Smooth muscle cell (in vitro differentiated cells): Measurements from ENCODE around the gene OR2D3. TPM values are rescaled to one million over a fixed set of nuclear protein-coding genes. Genes with fewer than 3 reads are reported as not detected.

Experiments used
- DNase-seq: peaks from one replicate; lab custom pipeline; 2025; ENCODE audit not compliant: unreplicated experiment; lab: John Stamatoyannopoulos, UW
- H2AFZ ChIP-seq: fragments of 200-600 bp; sonication (generic); 2 replicates; pipeline ENCODE4 v1.6.0; 2016; ENCODE audit warnings: antibody characterized with exemption, low read depth, mild to moderate bottlenecking
- H3F3A ChIP-seq: fragments of 200-600 bp; sonication (generic); 2 replicates; pipeline ENCODE4 v1.6.0; 2017; ENCODE audit warnings: antibody characterized with exemption, low read depth
- H3K27ac ChIP-seq: fragments of 200-600 bp; sonication (generic); 2 replicates; pipeline ENCODE4 v1.5.1; 2016; ENCODE audit warnings: low read depth, mild to moderate bottlenecking
- H3K27me3 ChIP-seq: fragments of 200-600 bp; sonication (generic); 2 replicates; pipeline ENCODE4 v1.6.1; 2016; ENCODE audit warnings: low read depth, mild to moderate bottlenecking
- H3K36me3 ChIP-seq: fragments of 200-600 bp; sonication (generic); 2 replicates; pipeline ENCODE4 v1.5.1; 2016; ENCODE audit warnings: low read depth
- H3K4me1 ChIP-seq: fragments of 200-600 bp; sonication (generic); 2 replicates; pipeline ENCODE4 v1.5.1; 2016; ENCODE audit warnings: low read depth
- H3K4me2 ChIP-seq: fragments of 200-600 bp; sonication (generic); 2 replicates; pipeline ENCODE4 v1.6.0; 2016; ENCODE audit warnings: mild to moderate bottlenecking
- H3K4me3 ChIP-seq: fragments of 200-600 bp; sonication (generic); 2 replicates; pipeline ENCODE4 v1.5.1; 2016; ENCODE audit warnings: mild to moderate bottlenecking
- H3K79me2 ChIP-seq: fragments of 200-600 bp; sonication (generic); 2 replicates; pipeline ENCODE4 v1.6.0; 2016; ENCODE audit warnings: low read depth, mild to moderate bottlenecking
- H3K9ac ChIP-seq: fragments of 200-600 bp; sonication (generic); 2 replicates; pipeline ENCODE4 v1.6.0; 2016; ENCODE audit warnings: low read depth
- H3K9me3 ChIP-seq: fragments of 200-600 bp; sonication (generic); replicated peaks from 2 replicates; pipeline ENCODE4 v1.5.1; 2016; ENCODE audit warnings: low read depth
- H4K20me1 ChIP-seq: fragments of 200-600 bp; sonication (generic); 2 replicates; pipeline ENCODE4 v1.6.0; 2016; ENCODE audit warnings: low read depth
- whole genome bisulfite sequencing: methylation state at CpG from one replicate; pipeline ENCODE4 v1.1.7; 2016; ENCODE audit warnings: low lambda C conversion rate; 5-methylcytosine and 5-hydroxymethylcytosine counted together
- polyA plus RNA-seq: library from polyadenylated mRNA; unstranded; fragments of >200 nt; fragmentation: Nextera tagmentation; extraction: Ambion mirVana; gene quantifications from 2 replicates; pipeline ENCODE4 v1.2.1, GENCODE V29; 2016
- total RNA-seq: library from RNA; depleted of rRNA; stranded (reverse); fragments of >200 nt; gene quantifications from 2 replicates; pipeline ENCODE4 v1.2.3, GENCODE V29; 2014
- TF ChIP-seq, protein P1 (sequence below): fragments of 200-600 bp; sonication (generic); IDR thresholded peaks from 2 replicates; pipeline ENCODE4 v1.5.1; 2017; ENCODE audit warnings: borderline replicate concordance, mild to moderate bottlenecking, antibody characterized with exemption; ENCODE audit not compliant: insufficient read depth, poor library complexity, severe bottlenecking

The OR2D3 gene, protein sequence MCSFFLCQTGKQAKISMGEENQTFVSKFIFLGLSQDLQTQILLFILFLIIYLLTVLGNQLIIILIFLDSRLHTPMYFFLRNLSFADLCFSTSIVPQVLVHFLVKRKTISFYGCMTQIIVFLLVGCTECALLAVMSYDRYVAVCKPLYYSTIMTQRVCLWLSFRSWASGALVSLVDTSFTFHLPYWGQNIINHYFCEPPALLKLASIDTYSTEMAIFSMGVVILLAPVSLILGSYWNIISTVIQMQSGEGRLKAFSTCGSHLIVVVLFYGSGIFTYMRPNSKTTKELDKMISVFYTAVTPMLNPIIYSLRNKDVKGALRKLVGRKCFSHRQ
- not detected in 2 replicates for total RNA-seq
- not detected in 2 replicates for polyA plus RNA-seq

DNA sequence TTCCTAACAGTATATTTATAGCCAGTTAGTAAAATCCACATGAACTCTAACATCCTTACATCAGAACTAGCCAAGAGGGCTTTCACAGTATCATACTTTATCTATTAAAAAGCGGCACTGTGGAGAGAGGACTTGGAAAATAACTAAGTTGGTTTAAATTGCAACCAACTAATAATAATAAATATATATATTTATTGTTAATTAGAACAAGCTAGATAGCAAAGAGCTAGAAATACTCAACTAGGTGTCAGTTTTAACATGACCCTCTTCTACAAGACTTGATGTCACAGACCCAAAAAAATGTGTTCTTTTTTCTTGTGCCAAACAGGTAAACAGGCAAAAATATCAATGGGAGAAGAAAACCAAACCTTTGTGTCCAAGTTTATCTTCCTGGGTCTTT lies at the start of gene OR2D3:
TSS of gene OR2D3 (plus strand) at position 301 of the 400 bp plus-strand sequence. CDS start at position 301, 0 bp downstream.
- Histone ChIP-seq H3F3A (peaks cover 9% of the 10 kb centered on the region), H3K36me3 (no peaks in the 10 kb centered on the region), H4K20me1 (no peaks in the 10 kb centered on the region), H3K4me1 (peaks cover 5% of the 10 kb centered on the region), H3K79me2 (no peaks in the 10 kb centered on the region), H3K4me3 (no peak within 1 kb of the TSS), H3K27ac (no peak within 1 kb of the TSS), H3K9ac (no peak within 1 kb of the TSS), H3K27me3 (no peaks in the 10 kb centered on the region), H3K4me2 (no peak within 1 kb of the TSS), H2AFZ (no peak within 1 kb of the TSS), H3K9me3 (no peaks in the 10 kb centered on the region)
- WGBS, result 95% methylated on average over 1 of the region's 1 CpG
- TF ChIP-seq, protein P1, sequence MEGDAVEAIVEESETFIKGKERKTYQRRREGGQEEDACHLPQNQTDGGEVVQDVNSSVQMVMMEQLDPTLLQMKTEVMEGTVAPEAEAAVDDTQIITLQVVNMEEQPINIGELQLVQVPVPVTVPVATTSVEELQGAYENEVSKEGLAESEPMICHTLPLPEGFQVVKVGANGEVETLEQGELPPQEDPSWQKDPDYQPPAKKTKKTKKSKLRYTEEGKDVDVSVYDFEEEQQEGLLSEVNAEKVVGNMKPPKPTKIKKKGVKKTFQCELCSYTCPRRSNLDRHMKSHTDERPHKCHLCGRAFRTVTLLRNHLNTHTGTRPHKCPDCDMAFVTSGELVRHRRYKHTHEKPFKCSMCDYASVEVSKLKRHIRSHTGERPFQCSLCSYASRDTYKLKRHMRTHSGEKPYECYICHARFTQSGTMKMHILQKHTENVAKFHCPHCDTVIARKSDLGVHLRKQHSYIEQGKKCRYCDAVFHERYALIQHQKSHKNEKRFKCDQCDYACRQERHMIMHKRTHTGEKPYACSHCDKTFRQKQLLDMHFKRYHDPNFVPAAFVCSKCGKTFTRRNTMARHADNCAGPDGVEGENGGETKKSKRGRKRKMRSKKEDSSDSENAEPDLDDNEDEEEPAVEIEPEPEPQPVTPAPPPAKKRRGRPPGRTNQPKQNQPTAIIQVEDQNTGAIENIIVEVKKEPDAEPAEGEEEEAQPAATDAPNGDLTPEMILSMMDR, result no peak
- DNase-seq, result no peak

DNA sequence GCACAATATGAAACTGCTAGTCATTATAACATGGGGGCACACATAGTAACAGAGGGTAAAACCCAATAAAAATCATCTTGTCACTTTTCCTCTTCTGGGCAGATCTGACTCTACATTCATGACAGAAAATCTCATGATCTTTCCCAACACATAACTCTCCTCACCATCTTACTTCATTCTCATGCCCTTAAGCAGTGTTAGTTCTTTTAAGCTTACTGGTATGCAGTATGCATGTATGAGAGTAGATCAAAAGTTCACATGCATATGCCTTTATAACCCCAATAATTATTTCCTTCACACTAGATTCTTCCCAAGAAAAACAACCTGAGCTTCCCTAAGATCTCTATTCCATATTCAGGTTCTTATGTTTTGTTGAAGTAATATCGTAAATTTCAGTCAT lies 49.5 kb upstream of the OR2D3 start:
- Histone ChIP-seq H4K20me1 (no peaks in the 10 kb centered on the region), H3K27ac (no peak overlapping the region), H3K9ac (no peak overlapping the region), H3K79me2 (no peaks in the 10 kb centered on the region), H3K27me3 (no peaks in the 10 kb centered on the region), H3K9me3 (no peaks in the 10 kb centered on the region), H3K36me3 (no peaks in the 10 kb centered on the region), H3K4me3 (no peak overlapping the region), H3K4me1 (no peaks in the 10 kb centered on the region), H2AFZ (no peak overlapping the region), H3K4me2 (no peak overlapping the region), H3F3A (no peaks in the 10 kb centered on the region)
- WGBS, result 89% methylated on average over 1 of the region's 1 CpG
- TF ChIP-seq, protein P1, result no peak
- DNase-seq, result no peak

DNA sequence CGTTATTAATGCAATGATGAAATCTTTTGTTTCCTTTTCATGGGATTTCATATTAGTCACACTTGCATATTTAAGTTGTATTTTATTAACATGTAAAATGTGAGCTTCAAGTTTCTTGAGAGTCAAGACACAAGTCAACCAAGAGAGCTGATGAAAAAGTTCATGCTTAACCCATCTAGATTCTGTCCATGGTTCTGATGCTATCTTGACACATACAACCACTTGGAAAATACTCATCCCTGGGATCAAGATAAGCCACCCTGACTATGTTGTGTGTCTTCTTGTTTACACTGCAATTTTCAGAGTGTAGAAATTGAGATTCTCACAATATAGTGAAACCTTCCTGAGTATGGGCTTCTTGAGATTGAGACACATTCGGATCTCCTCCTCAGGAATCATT lies 45.0 kb upstream of the OR2D3 start:
- Histone ChIP-seq H3K36me3 (no peaks in the 10 kb centered on the region), H3K9ac (no peak overlapping the region), H3K27me3 (no peaks in the 10 kb centered on the region), H3K4me3 (no peak overlapping the region), H4K20me1 (no peaks in the 10 kb centered on the region), H3K9me3 (no peaks in the 10 kb centered on the region), H3F3A (no peaks in the 10 kb centered on the region), H3K4me1 (no peaks in the 10 kb centered on the region), H2AFZ (no peak overlapping the region), H3K4me2 (no peak overlapping the region), H3K79me2 (no peaks in the 10 kb centered on the region), H3K27ac (no peak overlapping the region)
- no peak for DNase-seq
- TF ChIP-seq, protein P1, result no peak
- 92% methylated on average over 2 of the region's 2 CpGs for WGBS

DNA sequence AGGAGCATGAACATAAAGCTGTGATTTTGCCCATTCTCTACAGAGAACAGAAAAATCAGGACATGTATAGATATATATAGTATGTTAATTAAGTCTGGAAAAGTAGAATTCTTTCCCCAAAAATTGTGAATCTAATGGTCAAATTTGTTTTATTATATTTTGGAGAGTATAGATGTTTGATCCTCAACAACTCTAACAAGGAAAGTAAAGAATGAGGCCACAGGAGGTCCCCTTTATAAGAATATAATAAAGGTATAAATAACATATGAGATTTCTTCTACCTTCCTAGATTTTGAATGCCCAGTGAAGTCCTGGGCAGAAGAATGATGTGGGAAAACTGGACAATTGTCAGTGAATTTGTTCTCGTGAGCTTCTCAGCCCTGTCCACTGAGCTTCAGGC lies 44.5 kb upstream of the OR2D3 start, which contains the start of gene OR10A4:
TSS of gene OR10A4 (plus strand) at position 301 of the 400 bp plus-strand sequence. CDS start at position 324, 23 bp downstream.
- Histone ChIP-seq H3K79me2 (no peaks in the 10 kb centered on the region), H3K4me1 (no peaks in the 10 kb centered on the region), H4K20me1 (no peaks in the 10 kb centered on the region), H3K4me2 (no peak within 1 kb of the TSS), H3K9ac (no peak within 1 kb of the TSS), H3K27ac (no peak within 1 kb of the TSS), H3K36me3 (no peaks in the 10 kb centered on the region), H2AFZ (no peak within 1 kb of the TSS), H3K27me3 (no peaks in the 10 kb centered on the region), H3F3A (no peaks in the 10 kb centered on the region), H3K9me3 (no peaks in the 10 kb centered on the region), H3K4me3 (no peak within 1 kb of the TSS)
- TF ChIP-seq, protein P1, result no peak
- WGBS, result 94% methylated on average over 1 of the region's 1 CpG
- no peak for DNase-seq
